Measurements from ENCODE around the gene MTCL1.

MTCL1 gene

GRCh38 chr18:8816816-8817215 lies 111.5 kb downstream of the MTCL1 start:
- DNase-seq: no peak

DNA sequence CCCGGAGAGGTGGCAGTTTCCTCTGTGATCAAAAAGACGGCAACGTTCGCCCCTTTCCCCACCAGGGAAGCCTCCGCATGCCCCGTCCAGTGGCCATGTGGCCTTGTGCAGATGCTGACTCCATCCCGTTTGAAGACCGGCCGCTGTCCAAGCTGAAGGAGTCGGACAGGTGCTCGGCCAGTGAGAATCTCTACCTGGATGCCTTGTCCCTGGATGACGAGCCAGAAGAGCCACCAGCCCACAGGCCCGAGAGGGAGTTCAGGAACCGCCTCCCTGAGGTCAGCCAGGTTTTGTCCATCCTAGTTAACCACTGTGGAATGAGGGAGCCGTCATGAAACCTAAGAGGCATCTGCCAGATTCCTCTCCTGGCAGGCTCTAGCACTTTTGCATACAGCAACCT lies 113.6 kb downstream of the MTCL1 start:
- DNase-seq: no peak

DNA sequence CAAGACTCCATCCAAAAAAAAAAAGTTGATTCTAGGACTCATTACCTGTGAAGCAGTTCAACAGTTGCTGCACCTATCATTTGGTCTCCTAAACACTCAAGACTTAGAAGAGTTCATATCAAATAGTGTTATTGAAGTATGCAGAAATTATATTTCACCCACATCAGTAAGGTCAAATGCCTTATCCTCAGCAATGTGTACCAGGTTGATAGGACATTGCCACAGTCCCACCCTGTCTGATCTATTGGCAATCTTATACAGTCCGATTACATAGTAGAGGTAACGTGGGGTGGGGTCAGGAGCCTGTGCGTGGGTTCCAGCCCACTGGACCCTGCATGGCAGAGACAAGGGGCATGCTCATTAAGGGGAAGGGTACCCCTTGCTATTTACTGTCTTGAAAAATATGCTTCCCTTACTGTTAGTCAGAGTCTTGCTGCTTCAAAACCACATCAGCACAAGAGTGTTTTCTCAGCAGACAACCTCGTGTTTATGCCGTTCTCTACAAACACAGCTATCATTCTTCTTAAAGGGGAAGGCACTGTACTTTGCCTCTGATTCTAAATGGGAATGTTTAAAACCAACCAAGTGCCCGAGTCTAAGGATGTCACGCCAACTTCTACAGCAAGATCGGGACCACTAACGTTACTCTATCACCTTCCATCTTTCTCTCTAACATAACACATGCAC lies 115.2 kb downstream of the MTCL1 start:
- DNase-seq: no peak

DNA sequence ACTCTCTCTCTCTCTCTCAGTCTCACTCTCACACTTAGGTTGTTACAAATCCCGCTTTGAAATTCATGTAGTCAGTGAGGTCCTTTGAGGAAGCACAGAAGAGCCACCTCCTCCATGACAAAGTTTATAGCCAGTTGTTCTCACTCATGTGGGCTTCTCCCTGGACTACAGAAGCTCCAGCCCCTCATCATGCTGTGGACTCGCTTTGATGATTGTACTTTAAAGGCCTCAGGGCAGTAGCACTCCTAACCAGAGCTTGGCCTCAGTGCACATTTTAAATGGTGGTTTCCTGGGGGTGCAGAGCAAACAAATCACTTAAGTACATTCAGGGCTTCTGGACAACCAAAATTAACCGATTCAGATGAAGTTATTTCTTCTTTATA lies 115.7 kb downstream of the MTCL1 start:
- DNase-seq: no peak

GRCh38 chr18:8821531-8821930 lies 116.2 kb downstream of the MTCL1 start:
- DNase-seq: no peak

DNA sequence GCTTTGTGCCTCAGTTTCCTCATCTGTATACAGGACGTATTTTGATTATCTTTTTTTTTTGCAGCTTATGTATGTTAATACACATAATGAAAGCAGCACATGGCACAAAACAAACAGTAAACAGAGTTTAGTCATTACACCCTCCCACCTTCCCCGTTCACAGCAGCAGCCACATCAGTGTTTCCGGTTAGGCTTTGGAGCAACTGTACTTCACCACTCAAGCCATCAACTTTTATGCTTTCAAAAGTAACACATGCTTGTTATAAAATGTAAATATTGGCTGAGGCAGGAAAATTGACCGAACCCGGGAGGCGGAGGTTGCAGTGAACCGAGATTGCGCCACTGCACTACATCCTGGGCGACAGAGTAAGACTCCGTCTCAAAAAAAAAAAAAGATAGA lies 117.3 kb downstream of the MTCL1 start:
- no peak for DNase-seq

DNA sequence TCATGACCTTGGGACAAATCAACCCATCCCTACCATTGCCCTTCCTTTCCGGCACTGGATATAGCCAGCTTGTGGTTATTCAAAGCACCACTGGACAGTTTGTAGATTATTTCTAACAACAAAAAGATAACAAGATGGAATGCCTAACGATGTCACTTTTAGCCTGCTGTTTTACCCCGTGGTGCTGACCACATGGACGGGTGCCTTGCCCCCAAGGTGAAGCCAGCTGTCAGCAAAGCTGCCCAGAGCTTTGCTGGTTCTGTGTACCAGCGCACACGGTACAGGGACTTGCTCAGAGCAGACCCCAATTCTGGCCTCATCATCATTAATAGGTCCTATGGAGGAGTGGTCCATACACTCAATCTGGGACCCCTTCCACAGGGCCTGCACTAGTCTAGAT lies 118.2 kb downstream of the MTCL1 start:
- no peak for DNase-seq

GRCh38 chr18:8824846-8825245 lies 119.5 kb downstream of the MTCL1 start:
- DNase-seq: no peak

GRCh38 chr18:8825273-8825672 lies 119.9 kb downstream of the MTCL1 start:
- DNase-seq: no peak

DNA sequence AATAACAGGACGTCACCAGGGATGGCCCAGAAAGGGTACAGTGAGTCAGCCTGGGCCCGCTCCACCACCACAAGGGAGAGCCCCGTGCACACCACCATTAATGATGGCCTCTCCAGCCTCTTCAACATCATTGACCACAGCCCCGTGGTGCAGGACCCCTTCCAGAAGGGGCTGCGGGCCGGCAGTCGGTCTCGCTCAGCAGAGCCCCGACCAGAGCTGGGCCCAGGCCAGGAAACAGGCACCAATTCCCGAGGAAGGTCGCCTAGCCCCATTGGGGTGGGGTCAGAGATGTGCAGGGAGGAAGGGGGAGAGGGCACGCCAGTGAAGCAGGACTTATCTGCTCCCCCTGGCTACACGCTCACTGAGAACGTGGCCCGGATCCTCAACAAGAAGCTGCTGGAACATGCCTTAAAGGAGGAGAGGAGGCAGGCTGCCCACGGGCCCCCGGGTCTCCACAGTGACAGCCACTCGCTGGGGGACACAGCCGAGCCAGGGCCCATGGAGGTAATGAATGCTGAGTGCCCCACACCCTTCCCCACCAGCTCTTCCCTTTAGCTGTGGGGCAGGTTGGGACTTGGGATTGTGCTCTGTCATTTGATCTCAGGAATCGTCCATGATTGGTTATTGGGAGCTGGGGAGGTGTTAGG lies 120.5 kb downstream of the MTCL1 start:
- no peak for DNase-seq

DNA sequence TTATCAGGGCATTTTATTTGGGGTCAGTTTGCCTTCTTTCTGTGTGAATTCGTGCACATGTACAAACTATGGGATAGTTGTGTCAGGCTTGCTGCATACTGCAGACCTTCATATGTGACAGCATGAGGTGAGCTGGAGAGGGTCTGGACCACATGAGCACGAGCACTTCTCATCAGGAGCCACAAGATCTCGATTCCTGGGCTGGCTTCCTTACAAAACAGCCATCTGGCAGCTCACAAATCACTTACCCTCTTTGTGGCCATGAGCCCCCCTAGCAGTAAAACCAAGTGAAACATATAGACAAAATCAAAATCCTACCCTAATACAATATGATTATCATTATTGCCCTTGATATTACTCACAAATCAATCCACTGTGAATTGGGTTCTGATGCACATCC lies 121.2 kb downstream of the MTCL1 start:
- DNase-seq: no peak

DNA sequence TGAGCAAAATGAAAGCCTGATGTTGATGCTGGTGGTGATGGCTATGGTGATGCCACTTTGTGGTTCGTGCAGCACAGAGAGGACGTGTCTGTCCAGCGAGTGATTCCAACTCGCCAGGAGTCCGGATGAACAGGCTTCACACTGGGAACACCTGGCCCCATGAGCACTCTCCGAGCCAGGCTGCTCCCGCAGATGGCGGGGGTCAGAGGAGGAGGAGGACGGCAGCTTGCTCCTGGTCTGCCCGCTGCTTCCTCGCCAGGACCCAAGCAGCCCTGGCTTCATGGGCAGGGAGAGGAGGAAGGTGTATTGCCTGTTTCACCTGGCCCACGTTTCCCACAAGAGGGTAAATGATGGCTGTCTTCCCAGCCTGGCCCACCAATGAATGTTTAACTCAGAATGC lies 121.6 kb downstream of the MTCL1 start:
- DNase-seq: no peak

DNA sequence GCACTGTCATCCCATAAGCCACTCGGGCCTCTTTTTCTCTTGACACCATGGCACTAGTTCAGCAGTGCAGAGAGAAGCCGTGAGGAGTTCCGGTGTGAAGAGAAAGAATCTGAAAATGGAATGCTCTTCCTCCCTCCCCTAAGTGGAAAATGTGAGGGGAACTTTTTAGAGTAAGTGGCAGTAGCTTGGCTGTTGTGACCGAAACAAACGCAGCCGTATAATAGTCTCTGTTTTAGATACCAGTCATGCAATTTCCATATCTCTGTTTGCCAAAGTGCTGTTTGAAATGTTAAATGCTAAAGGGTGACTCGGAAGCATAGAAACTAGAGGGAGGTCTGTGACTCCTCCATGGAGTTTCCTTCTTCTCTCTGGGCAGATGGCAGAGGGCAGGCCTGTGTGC lies 122.9 kb downstream of the MTCL1 start:
- no peak for DNase-seq

DNA sequence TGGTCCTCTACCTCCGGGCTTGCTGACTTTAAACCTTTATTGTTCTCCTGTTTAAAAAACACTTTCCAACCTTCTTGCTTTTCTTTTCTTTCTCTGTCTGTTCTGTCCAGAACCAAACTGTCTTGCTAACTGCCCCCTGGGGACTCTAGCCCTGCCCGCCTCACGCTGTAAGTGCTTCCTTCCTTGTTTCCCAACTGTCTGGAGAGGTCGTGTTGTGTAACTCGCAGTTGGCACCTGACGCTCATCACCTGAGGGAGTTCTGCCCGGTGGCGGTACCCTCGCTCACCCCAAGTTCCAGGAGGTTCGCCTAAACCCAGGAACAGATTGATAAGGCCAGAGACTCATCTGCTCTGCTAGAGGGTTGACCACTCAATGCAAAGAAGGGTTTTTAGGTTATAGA lies 123.4 kb downstream of the MTCL1 start:
- no peak for DNase-seq

GRCh38 chr18:8830067-8831060 lies 125.0 kb downstream of the MTCL1 start:
- no peak for DNase-seq

DNA sequence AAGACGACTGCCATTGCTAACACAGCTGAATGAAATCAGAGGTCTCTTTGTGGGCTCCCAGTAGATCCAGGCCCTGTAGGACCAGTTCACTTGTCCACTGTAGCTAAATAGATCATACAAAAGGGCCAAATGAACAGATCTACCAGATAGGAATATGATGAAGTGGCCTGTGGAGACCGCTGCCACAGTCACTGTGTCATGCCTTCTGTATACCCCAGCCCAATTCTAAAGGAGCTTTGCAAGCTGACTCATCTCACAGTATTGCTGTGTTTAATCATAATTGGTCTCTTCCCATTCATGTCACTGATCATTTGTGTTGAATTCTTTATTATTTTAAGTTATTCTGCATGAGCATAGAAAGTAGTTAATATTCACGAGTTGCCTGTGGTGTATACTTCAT lies 125.8 kb downstream of the MTCL1 start:
- DNase-seq: no peak

DNA sequence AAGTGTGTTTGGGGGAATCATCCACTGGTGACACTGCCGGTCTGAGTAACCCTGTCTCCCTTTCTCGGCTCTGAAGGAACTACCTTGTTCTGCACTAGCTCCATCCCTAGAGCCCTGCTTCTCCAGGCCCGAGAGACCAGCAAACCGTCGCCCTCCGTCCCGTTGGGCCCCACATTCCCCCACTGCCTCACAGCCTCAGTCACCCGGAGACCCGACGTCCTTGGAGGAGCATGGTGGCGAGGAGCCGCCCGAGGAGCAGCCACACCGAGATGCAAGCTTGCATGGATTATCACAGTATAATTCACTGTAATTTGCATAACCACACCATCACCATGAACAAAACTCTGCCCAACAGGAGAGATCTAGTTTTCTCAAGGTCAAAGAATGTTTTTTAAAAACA lies 126.2 kb downstream of the MTCL1 start:
- DNase-seq: no peak

- DNase-seq: no peak
Observed at GRCh38 chr18:8833480-8833879, 128.1 kb downstream of the MTCL1 start.

GRCh38 chr18:8834881-8835280 lies 129.5 kb downstream of the MTCL1 start:
- DNase-seq: no peak

GRCh38 chr18:8835521-8835953 lies 130.2 kb downstream of the MTCL1 start:
- no peak for DNase-seq

GRCh38 chr18:8839281-8839680 lies 133.9 kb downstream of the MTCL1 start:
- DNase-seq: no peak

GRCh38 chr18:8841781-8842485 lies 136.6 kb downstream of the MTCL1 start:
- no peak for DNase-seq

DNA sequence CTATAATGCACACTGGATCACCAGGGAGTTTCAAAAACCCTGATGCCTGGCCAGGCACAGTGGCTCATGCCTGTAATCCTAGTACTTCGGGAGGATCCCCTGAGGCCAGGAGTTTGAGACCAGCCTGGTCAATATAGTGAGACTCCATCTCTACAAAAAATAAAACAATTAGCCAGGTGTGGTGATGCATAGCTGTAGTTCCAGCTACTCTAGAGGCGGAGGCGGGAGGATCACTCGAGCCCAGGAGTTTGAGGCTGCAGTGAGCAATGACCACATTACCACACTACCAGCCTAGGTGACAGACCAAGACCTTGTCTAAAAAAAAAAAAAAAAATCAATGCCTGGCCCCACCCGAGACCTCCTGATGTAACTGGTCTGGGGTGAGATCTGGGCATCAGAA lies 137.2 kb downstream of the MTCL1 start:
- DNase-seq: no peak
